LNCaP clone FGC (cell line): ENCODE results near the gene SKP1.

ENCODE experiments used
- DNase-seq: peaks from one replicate; pipeline ENCODE4 v3.0.0-alpha.2; 2011; ENCODE audit warnings: low read depth
- H3K4me3 ChIP-seq: 2 replicates; pipeline ENCODE4 v1.5.1; 2011; ENCODE audit warnings: mild to moderate bottlenecking, low read depth, low read length, control low read depth
- TF ChIP-seq, protein P1 (sequence below): IDR thresholded peaks from 2 replicates; pipeline ENCODE4 v1.5.1; 2012; ENCODE audit warnings: mild to moderate bottlenecking; ENCODE audit not compliant: control insufficient read depth, insufficient read depth; ENCODE audit errors: extremely low read depth

The SKP1 gene

DNA sequence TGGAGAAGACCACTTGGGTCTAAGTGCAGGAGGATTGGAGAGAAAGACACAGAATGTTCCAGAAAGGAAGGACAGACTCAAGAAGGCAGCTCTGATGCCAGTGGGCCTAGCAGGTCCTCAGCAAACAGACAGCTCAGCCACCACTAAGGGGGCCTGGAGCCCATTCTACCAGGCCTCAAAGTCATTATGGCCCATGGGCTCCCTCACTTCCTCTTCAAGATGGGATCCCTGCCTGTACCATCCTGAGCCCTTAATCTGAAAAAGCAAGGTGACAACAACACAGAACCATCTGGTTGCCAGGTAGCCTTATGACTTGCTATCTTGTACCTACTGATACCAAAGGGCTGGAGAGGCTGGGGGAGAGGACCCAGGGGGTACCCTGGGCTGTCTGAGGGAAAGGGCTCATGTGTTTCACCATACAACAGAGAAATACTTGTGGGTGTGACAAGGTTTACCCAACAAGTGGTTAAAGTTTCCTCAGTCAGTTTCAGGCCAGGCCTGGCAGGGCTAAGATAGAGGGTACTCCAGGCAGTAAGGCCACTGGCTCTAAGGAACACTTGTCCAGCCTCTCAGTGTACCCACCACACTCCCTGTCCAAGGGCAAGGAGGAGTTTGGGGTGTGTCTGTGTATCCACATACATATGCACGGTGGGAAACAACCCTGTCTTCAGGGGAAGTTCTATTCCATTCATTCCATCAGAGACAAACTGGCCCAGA lies 31.6 kb downstream of the SKP1 start:
- DNase-seq = no peak
- TF ChIP-seq, protein P1, sequence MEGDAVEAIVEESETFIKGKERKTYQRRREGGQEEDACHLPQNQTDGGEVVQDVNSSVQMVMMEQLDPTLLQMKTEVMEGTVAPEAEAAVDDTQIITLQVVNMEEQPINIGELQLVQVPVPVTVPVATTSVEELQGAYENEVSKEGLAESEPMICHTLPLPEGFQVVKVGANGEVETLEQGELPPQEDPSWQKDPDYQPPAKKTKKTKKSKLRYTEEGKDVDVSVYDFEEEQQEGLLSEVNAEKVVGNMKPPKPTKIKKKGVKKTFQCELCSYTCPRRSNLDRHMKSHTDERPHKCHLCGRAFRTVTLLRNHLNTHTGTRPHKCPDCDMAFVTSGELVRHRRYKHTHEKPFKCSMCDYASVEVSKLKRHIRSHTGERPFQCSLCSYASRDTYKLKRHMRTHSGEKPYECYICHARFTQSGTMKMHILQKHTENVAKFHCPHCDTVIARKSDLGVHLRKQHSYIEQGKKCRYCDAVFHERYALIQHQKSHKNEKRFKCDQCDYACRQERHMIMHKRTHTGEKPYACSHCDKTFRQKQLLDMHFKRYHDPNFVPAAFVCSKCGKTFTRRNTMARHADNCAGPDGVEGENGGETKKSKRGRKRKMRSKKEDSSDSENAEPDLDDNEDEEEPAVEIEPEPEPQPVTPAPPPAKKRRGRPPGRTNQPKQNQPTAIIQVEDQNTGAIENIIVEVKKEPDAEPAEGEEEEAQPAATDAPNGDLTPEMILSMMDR = no peak
- no peak overlapping the region for H3K4me3 ChIP-seq

DNA sequence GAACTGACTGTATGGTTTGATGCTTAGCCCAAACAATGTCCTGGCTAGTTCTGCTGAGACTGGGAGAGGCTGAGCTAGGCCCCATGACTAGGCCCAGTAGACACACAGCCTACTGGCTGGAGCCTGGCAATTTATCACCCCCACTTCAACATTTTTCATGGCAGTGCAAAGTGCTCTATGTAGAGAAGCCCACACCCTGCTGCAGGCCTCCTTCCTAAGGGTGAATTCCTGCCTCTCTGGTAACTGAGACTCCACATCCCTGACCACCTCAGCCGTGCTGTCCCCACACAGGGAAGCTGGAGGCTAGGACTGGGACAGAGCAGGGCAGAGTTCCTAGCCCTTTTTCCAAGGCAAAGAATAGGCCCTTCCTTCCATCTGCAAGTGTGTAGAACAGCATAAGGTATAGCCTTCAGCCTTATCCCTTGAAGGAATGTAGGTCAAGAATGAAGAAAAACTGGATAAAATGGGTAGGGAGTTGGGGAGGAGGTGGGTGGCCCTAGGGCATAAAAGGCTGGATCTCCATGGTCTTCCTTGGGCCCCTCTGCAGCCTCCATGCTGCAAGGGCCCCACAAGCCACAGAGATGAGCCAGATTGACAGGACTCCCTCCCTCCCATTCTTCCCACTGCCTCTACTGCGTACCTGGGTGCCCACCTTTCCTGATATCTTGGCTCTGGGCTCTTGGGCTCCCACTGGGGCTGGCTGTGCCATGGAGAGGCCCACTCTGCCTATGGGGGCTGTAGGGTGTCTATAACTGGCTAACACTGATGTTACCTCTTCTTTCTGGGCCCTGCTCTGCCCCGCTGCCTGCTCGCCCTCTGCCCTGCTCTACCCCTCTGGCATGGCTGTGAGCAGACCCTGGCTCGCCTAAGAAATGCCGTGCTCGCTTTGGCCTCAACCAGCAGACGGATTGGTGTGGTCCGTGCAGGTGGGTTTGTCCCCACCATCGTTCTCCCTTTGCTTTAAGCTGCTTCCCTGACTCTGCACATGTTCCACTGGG lies 32.5 kb downstream of the SKP1 start:
- no peak for DNase-seq
- no peak overlapping the region for H3K4me3 ChIP-seq
- TF ChIP-seq, protein P1 = no peak

DNA sequence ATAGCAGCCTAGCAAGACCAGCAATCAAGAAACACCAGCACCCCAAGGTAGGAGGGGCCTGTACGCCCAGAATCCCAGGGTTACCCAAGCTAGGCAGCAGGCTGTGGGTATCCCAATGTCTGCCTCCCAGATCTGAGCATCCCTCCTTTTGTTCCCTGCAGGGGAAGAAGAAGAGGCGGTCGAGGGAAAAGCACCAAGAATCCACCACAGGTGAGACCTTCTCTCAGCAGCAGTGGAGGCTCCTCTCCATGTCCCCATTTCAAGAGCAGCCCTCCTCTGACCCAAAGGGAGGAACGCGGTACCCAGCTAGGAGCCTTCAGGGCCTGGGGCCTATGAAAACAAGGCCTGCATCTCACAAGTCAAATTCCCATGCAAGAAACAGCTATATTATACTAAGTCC lies 33.3 kb downstream of the SKP1 start:
- H3K4me3 ChIP-seq = no peak overlapping the region
- TF ChIP-seq, protein P1 = no peak
- DNase-seq = no peak

DNA sequence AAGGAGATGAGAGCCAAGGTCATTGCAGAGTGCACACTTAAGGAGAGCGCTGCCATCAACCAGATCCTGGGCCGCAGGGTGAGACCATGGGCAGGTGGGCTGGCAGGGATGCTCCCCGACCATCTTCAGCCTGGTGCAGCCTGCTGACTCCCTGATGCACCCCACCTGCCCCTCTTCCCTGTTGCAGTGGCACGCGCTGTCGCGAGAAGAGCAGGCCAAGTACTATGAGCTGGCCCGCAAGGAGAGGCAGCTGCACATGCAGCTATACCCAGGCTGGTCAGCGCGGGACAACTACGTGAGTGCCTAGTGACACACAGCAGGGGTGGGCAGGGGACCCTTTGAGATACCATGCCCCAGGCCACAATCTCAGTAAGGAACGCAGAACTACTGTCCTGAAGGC lies 33.9 kb downstream of the SKP1 start:
- TF ChIP-seq, protein P1 = no peak
- no peak overlapping the region for H3K4me3 ChIP-seq
- DNase-seq = no peak

DNA sequence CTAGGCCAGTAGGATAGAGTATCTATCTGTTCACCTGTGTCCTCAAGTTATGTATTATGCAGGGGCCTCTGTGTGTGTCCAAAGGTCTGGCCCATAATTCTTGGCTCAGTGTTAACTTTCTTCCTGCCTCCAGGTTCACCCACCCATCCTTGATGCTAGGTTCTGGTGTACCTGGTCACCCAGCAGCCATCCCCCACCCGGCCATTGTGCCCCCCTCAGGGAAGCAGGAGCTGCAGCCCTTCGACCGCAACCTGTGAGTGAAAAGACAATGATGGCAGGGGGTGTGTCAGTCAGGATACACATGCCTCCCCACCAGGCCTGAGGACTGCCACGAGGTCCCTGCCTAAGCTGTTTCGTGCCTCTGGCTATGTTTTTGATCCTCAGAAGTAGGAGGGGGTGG lies 34.7 kb downstream of the SKP1 start:
- TF ChIP-seq, protein P1 = no peak
- no peak for DNase-seq
- no peak overlapping the region for H3K4me3 ChIP-seq

DNA sequence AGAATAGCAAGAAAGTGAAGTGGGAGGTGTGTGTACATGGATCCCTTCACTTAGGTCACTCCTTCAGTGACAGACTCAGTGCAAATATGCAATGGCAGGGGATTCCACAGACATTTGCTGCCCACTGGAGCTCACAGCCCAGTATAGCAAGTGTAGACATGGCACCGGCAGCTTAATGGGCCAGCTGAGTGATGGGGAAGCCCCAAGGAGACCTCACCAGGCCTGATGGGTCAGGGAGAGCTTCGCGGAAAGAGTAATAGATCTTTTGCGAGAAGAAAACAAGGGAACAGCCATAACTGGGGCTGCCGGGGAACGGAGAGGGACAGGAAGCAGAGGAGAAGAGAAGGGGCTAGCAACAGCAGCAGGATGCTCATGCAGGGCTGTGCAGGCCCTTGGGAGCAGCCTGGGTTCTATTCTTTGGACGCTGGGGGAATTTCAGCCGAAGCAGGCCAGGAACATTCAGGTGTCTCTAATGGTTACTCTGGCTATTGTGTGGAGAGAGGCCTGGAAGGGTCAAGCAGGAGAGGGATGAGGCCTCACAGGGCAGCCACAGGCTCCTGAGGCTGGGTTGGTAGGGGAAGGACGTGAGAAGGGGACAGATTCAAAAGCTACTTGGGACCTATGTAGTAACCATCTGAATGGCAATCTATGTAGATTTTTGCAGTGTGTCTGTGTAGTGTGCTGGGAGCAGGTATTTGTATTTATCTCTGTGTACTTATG lies 35.3 kb downstream of the SKP1 start:
- DNase-seq = no peak
- TF ChIP-seq, protein P1 = no peak

More for the DNA sequence above, 35.3 kb downstream of the SKP1 start:
- no peak overlapping the region for H3K4me3 ChIP-seq
